ENCODE results near the gene FANCF. TPM values are rescaled to one million over a fixed set of nuclear protein-coding genes. Genes with fewer than 3 reads are reported as not detected.

The FANCF gene
- total RNA-seq, 1 experiment from 2014 or later, result 5.0 TPM

GRCh38 chr11:22634897-22635629, 9.4 kb upstream of the FANCF start:
- Histone ChIP-seq H3K4me2 (ENCODE audit: low read length) (no peak overlapping the region), H3K4me3 (ENCODE audit: low read length) (no peak overlapping the region), H3K9ac (ENCODE audit: low read length) (no peak overlapping the region), H3K4me1 (ENCODE audit: insufficient read depth, low read length) (no peaks in the 10 kb centered on the region), H4K20me1 (ENCODE audit: low read length) (no peaks in the 10 kb centered on the region), H3K27me3 (ENCODE audit: low read length) (no peaks in the 10 kb centered on the region), H3K9me2 (replicated peaks; ENCODE audit: low read length) (no peaks in the 10 kb centered on the region), H3F3A (ENCODE audit: low read length, unreplicated experiment) (no peaks in the 10 kb centered on the region), H3K9me3 (ENCODE audit: low read length) (no peaks in the 10 kb centered on the region), H3K36me3 (ENCODE audit: low read depth, low read length) (no peaks in the 10 kb centered on the region), H2AFZ (ENCODE audit: low read length) (no peak overlapping the region), H3K27ac (ENCODE audit: low read length) (no peak overlapping the region), H3K79me2 (ENCODE audit: low read length) (no peaks in the 10 kb centered on the region)
- intact Hi-C loops (cut with micrococcal nuclease), result no loop called here
- ChIA-PET POLR2A (ENCODE audit: unreplicated experiment) (no interaction called here), CTCF (no interaction called here)
- TF ChIP-seq EZH2 (IDR thresholded peaks at IDR 0.05; ENCODE audit: low read length, unreplicated experiment), result no peak
- TF ChIP-seq CTCF (conservative IDR thresholded peaks at IDR 0.05; ENCODE audit: low read depth, low read length), result no peak
- TF ChIP-seq EZH2phosphoT487 (IDR thresholded peaks at IDR 0.05; ENCODE audit: borderline replicate concordance, low read length), result no peak
- DNase-seq (no peak), ATAC-seq (no peak)
- BruUV-seq (replicated peaks), result no TSS peak

- ATAC-seq (no peak), DNase-seq (no peak)
- no peak overlapping the region for H3K27ac ChIP-seq (ENCODE audit: low read length)
- no peaks in the 10 kb centered on the region for H3K36me3 ChIP-seq (ENCODE audit: low read depth, low read length)
- H3K4me1 ChIP-seq (ENCODE audit: insufficient read depth, low read length), result no peaks in the 10 kb centered on the region
- no peaks in the 10 kb centered on the region for H3K79me2 ChIP-seq (ENCODE audit: low read length)
- no peaks in the 10 kb centered on the region for H3K9me2 ChIP-seq (replicated peaks; ENCODE audit: low read length)
- intact Hi-C loops (cut with micrococcal nuclease), result no loop called here
- no peak overlapping the region for H3K9ac ChIP-seq (ENCODE audit: low read length)
- H3K4me2 ChIP-seq (ENCODE audit: low read length), result no peak overlapping the region
- H3K4me3 ChIP-seq (ENCODE audit: low read length), result no peak overlapping the region
- H3K27me3 ChIP-seq (ENCODE audit: low read length), result no peaks in the 10 kb centered on the region
- no peak overlapping the region for H2AFZ ChIP-seq (ENCODE audit: low read length)
- TF ChIP-seq EZH2 (IDR thresholded peaks at IDR 0.05; ENCODE audit: low read length, unreplicated experiment) (no peak), EZH2phosphoT487 (IDR thresholded peaks at IDR 0.05; ENCODE audit: borderline replicate concordance, low read length) (no peak), CTCF (conservative IDR thresholded peaks at IDR 0.05; ENCODE audit: low read depth, low read length) (no peak)
- H3F3A ChIP-seq (ENCODE audit: low read length, unreplicated experiment), result no peaks in the 10 kb centered on the region
- CTCF ChIA-PET, result no interaction called here
- H4K20me1 ChIP-seq (ENCODE audit: low read length), result no peaks in the 10 kb centered on the region
- H3K9me3 ChIP-seq (ENCODE audit: low read length), result no peaks in the 10 kb centered on the region
- POLR2A ChIA-PET (ENCODE audit: unreplicated experiment), result no interaction called here
- BruUV-seq (replicated peaks), result no TSS peak
Observed at GRCh38 chr11:22633354-22633902, 7.8 kb upstream of the FANCF start.

- Histone ChIP-seq H3K4me3 (ENCODE audit: low read length) (no peak overlapping the region), H3K27me3 (ENCODE audit: low read length) (no peaks in the 10 kb centered on the region), H4K20me1 (ENCODE audit: low read length) (no peaks in the 10 kb centered on the region), H3K27ac (ENCODE audit: low read length) (no peak overlapping the region), H3K4me2 (ENCODE audit: low read length) (no peak overlapping the region), H3K79me2 (ENCODE audit: low read length) (peaks cover 11% of the 10 kb centered on the region; the same call in 1 of the 2 replicates), H3K9me2 (replicated peaks; ENCODE audit: low read length) (no peaks in the 10 kb centered on the region), H3K9ac (ENCODE audit: low read length) (no peak overlapping the region), H3F3A (ENCODE audit: low read length, unreplicated experiment) (no peaks in the 10 kb centered on the region), H2AFZ (ENCODE audit: low read length) (no peak overlapping the region), H3K36me3 (ENCODE audit: low read depth, low read length) (no peaks in the 10 kb centered on the region), H3K4me1 (ENCODE audit: insufficient read depth, low read length) (peaks cover 3% of the 10 kb centered on the region; the same call in 1 of the 2 replicates), H3K9me3 (ENCODE audit: low read length) (no peaks in the 10 kb centered on the region)
- ChIA-PET CTCF (no interaction called here), POLR2A (ENCODE audit: unreplicated experiment) (no interaction called here)
- no peak for TF ChIP-seq EZH2phosphoT487 (IDR thresholded peaks at IDR 0.05; ENCODE audit: borderline replicate concordance, low read length)
- TF ChIP-seq CTCF (conservative IDR thresholded peaks at IDR 0.05; ENCODE audit: low read depth, low read length), result no peak
- TF ChIP-seq EZH2 (IDR thresholded peaks at IDR 0.05; ENCODE audit: low read length, unreplicated experiment), result no peak
- DNase-seq (no peak), ATAC-seq (no peak)
- intact Hi-C loops (cut with micrococcal nuclease), result no loop called here
- BruUV-seq (replicated peaks), result no TSS peak
Observed at GRCh38 chr11:22627421-22627820, 1.8 kb upstream of the FANCF start.

All from PC-3 (cell line).